CD4-positive, alpha-beta T cell treated with Interleukin-1 beta for 1 hour (primary cell): Measurements from ENCODE around the gene OTOF.

ENCODE experiments used
- DNase-seq, 2 donors: peaks; one replicate each; pipeline ENCODE4 v3.0.0-alpha.2; 2020 to 2022

Gene OTOF

GRCh38 chr2:26463244-26464192 lies 14.4 kb downstream of the OTOF start:
- no peak for DNase-seq

GRCh38 chr2:26462511-26463243 lies 15.2 kb downstream of the OTOF start:
- DNase-seq: no peak

GRCh38 chr2:26462100-26462499 lies 15.8 kb downstream of the OTOF start:
- no peak for DNase-seq

GRCh38 chr2:26461601-26462023 lies 16.3 kb downstream of the OTOF start:
- DNase-seq: no peak

GRCh38 chr2:26460613-26461031 lies 17.3 kb downstream of the OTOF start:
- no peak for DNase-seq

GRCh38 chr2:26459991-26460612 lies 17.8 kb downstream of the OTOF start:
- DNase-seq: no peak

- DNase-seq: no peak
Measured at GRCh38 chr2:26458365-26459042, 19.4 kb downstream of the OTOF start.

GRCh38 chr2:26457695-26458364 lies 20.1 kb downstream of the OTOF start:
- no peak for DNase-seq

GRCh38 chr2:26457251-26457666 lies 20.7 kb downstream of the OTOF start:
- DNase-seq: no peak

- peak in 1 of 2 donors; percentile 20 for DNase-seq
Measured at GRCh38 chr2:26456440-26457250, 21.3 kb downstream of the OTOF start.

GRCh38 chr2:26455670-26456439 lies 22.1 kb downstream of the OTOF start:
- peak in 1 of 2 donors; percentile 29 for DNase-seq

GRCh38 chr2:26455037-26455669 lies 22.8 kb downstream of the OTOF start:
- no peak for DNase-seq

GRCh38 chr2:26454561-26455001 lies 23.3 kb downstream of the OTOF start:
- DNase-seq: no peak

- DNase-seq: no peak
Measured at GRCh38 chr2:26453421-26454329, 24.2 kb downstream of the OTOF start.

GRCh38 chr2:26451700-26452099 lies 26.2 kb downstream of the OTOF start:
- DNase-seq: no peak

- no peak for DNase-seq
Measured at GRCh38 chr2:26450031-26450635, 27.8 kb downstream of the OTOF start.

GRCh38 chr2:26449278-26450030 lies 28.5 kb downstream of the OTOF start:
- no peak for DNase-seq

GRCh38 chr2:26448651-26449050 lies 29.3 kb downstream of the OTOF start:
- no peak for DNase-seq
